GM18508 (cell line): Measurements from ENCODE around the gene MTREX.

Experiments used
- ATAC-seq: cut with Tn5 transposase; IDR thresholded peaks from one replicate; pipeline ENCODE4 v1.9.1; 2021; ENCODE audit warnings: moderate number of reproducible peaks; ENCODE audit not compliant: insufficient read depth, unreplicated experiment

MTREX gene

DNA sequence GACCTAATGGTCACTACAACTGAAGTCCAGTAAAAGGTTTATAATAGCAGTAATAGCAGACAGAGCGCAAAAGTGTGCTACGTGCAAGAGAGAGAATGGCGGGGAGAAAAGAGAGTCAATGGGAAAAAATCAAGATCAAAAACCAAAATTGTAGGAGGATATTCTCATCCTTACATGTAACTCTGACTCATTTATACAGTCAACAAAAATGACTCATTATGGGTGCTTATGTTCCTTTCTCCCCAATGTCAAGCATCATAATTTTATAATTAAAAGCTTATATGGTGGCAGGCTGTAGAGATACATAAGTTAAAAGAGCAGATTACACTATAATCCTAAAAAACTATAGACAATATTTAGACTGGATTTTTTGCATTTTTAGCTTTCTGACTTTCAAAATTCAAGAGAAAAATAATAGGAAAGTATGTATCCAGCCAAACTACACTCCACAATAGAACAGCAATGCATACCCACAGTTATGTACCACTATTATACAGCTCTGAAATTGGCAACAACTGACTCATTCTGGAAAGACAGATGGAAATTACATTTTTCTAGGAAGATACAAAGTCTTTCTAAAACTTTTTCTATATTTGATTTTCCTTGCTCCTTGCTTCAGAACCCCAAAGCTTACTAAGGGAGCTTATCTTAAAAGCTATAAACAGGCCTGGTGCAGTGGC is 148.6 kb downstream of the MTREX start:
- no peak for ATAC-seq

DNA sequence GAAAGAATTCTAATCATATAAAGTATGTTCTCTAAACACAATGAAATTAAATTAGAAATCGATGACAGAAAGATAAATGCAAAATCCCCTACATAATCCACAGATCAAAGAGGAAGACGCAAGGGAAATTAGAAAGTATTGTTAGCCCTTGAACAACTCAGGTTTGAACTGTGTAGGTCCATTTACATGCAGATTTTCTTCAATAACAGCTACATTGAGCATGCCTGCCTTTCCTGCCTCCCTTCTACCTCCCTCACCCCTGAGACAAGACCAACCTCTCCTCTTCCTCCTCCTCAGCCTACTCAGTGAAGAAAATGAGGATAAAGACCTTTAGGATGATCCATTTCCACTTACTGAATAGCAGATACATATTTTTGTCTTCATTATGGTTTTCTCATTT is 151.8 kb downstream of the MTREX start:
- ATAC-seq, result no peak

DNA sequence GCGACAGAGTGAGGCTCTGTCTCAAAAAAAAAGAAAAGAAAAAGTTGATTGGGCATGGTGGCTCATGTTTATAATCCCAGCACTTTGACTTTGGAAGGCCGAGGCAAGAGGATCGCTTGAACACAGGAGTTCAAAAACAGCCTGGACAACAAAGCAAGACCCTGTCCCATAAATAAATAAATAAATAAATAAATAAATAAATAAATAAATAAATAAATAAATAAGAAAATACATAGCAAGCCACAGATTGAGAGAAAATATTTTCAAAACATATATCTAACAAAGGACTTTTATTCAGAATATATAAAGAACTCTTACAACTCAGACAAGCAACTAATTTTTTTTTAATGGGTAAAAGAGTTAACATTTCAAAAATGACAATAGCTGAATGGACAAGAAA is 155.8 kb downstream of the MTREX start:
- no peak for ATAC-seq

DNA sequence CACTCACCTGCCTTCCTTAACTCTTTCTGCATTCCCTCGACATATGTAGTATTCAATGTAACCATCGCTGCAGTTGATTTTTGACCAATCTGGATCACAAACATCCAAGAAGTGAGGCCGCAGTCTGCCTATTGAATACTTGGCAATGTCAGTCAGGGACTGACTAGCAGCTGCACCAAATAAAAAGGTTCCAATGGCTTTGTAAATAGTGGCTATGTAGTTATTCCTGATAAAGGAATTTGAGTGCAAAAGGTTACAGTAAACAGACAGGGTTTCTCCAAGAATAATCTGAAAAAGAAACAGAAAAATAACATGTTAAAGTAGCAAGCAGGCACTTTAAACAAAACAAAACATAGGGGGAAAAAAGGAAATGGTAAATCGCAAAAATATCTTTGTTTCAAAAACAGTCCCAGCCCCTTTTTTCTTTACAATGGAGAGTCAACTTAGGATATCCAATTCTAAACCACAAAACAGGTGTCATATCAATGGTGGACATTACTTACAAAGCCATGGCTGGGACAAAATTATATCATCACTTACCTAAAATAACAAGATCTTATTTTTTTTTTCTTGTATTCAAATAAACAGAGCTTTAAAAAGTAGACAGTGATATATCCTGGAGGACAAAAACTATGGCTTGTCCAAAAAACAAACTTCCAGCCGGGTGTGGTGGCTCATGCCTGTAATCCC is 160.2 kb downstream of the MTREX start:
- ATAC-seq, result no peak

DNA sequence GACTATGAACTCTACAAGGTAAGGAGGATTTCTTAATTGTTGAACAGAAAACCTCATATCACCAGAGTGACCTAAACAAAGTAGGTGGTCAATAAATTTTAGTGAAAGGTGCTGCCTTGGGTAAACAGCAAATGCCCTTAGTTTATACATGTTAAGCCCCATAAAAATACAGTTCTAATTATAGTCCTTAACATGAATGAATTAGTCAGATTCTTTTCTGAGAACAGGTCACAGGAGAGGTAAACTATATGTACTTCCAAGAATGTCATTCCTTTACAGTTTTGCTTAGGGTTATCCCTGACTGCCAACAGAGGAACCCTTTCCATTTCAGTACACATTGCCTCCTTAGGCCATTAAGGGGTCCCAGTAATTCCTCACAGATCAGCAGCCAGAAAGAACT is 162.1 kb downstream of the MTREX start:
- no peak for ATAC-seq

DNA sequence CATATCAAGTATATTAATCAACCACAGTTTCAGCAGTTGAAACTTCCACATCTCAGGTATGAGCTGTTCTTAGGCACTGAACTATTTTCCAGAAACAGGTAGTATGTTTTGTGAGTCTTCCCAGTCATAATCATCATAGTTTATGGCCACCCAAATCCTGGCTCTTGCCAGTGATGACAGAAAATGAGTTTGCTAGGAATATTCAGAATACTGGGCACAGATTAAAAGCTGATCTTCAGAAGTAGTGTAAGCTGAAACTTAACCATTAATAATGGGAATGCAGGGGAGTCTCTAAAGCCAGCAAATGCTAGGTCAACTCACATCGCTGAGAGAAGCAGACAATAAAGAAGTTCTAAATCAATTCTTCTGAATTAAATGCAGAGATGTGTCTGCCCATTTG is 162.5 kb downstream of the MTREX start:
- no peak for ATAC-seq

DNA sequence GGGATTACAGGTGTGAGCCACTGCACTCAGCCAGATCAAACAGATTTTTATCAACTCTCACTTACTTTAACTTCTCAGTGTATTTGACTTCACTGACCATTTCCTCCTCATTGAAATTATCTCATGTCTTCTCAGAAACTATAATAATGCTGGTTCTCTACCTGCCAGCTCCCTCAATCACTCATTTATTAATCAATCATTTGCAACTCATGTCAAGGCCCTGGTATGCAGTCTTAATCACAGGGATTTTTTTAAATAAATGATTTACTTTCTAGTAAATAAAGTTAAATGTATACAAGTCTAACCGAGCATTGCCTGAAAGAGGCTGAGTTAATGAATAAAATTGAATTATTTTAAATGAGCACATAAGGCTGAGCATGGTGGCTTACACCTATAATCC is 163.7 kb downstream of the MTREX start:
- no peak for ATAC-seq

DNA sequence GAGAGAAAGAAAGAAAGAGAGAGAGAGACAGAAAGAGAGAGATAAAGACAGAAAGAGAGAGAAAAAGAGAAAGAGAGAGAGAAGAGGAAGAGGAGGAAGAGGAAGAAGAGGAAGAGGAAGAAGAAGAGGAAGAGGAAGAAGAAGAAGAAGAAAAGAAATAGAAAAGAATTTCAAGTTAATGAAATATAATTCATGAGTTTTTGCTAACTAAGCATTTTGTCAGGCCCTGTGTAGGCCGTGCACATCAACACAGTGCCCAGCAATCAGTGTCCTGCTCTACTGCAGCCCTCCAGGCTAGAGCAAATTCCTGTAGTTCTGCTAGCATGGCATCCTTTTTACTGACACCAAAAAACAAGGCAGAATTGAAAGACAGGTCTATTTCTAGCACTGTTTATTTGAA is 164.9 kb downstream of the MTREX start:
- no peak for ATAC-seq
